Measurements from ENCODE around the gene TSPAN18. TPM values are rescaled to one million over a fixed set of nuclear protein-coding genes. Genes with fewer than 3 reads are reported as not detected.

Gene TSPAN18
- polyA plus RNA-seq (ENCODE audit: insufficient read length in 4 of 4), result 10 to 100 TPM; 53.1 to 61.4 (median 57.6) TPM

GRCh38 chr11:44726283-44727113, at the start of gene TSPAN18:
TSS of gene TSPAN18 (plus strand) at chr11:44726962. CDS start at chr11:44906417, 179,455 bp downstream.
- no peak for DNase-seq (ENCODE audit: low read depth in 4 of 4, low spot score in 3 of 4)

GRCh38 chr11:44680982-44681597, 45.7 kb upstream of the TSPAN18 start:
- no peak for DNase-seq (ENCODE audit: low read depth in 4 of 4, low spot score in 3 of 4)

DNA sequence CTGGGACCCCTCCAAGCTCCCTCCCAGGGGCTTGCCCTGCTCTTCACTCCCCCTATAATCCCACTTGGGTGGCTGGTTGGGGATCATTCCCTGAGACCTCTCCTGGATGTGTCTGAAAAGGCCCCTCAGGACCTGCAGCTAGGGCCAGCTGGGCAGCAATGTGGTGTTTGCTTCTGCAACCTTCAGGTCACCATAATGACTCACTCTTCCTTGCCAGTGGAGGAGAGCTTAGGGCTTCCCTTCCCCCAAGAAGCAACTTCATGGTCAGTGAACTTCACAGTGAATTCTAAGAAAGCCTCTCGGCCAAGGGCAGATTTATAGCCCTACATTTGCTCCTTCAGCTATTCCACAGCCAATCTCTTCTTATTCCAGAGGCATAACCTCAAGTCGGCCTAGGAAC, 45.1 kb upstream of the TSPAN18 start:
- DNase-seq (ENCODE audit: low read depth in 4 of 4, low spot score in 3 of 4), result no peak

- no peak for DNase-seq (ENCODE audit: low read depth in 4 of 4, low spot score in 3 of 4)
Observed at GRCh38 chr11:44684859-44685281, 41.9 kb upstream of the TSPAN18 start.

DNA sequence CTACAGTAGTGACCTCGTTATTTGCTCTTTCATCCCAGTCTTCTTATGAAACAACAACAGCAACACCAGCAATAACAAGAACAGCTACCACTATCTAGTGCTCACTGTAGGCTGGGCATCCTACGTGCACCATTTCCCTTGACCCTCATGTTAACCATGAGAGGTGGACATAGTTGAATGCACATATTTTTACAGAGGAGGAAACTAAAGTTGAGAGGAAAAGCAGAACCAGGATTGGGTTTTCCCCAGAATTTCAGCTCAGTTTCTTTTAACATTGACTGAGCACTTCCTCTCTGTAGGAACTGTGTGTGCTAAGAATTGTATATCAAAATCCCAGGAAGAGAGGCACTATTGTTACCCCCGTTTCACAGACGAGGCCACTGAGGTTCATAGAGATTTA, 39.4 kb upstream of the TSPAN18 start:
- no peak for DNase-seq (ENCODE audit: low read depth in 4 of 4, low spot score in 3 of 4)

DNA sequence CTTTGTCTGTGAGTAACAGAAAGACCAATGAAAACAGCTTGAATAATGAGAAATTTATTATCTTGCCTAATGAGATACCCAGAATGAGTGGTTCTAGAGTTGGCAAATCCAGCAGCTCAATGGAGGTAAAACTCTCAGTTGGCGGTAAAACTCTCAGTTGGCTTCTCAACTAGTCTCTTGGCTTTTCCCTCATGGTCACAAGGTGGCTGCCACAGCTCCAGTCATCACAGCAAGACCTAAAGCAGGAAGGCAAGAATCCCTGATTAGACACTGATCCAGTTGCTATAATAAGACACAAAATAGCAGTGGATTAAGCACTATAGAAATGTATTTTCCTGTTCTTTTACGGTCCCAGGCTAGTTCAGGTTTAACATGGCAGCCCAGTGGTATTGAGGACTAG, 37.5 kb upstream of the TSPAN18 start:
- no peak for DNase-seq (ENCODE audit: low read depth in 4 of 4, low spot score in 3 of 4)

- DNase-seq (ENCODE audit: low read depth in 4 of 4, low spot score in 3 of 4), result no peak
Observed at GRCh38 chr11:44690651-44691050, 36.1 kb upstream of the TSPAN18 start.

- DNase-seq (ENCODE audit: low read depth in 4 of 4, low spot score in 3 of 4), result no peak
Observed at GRCh38 chr11:44692460-44692859, 34.3 kb upstream of the TSPAN18 start.

- no peak for DNase-seq (ENCODE audit: low read depth in 4 of 4, low spot score in 3 of 4)
Observed at GRCh38 chr11:44693654-44694119, 33.1 kb upstream of the TSPAN18 start.

- DNase-seq (ENCODE audit: low read depth in 4 of 4, low spot score in 3 of 4), result no peak
Observed at GRCh38 chr11:44694443-44694842, 32.3 kb upstream of the TSPAN18 start.

GRCh38 chr11:44695169-44695833, 31.5 kb upstream of the TSPAN18 start:
- no peak for DNase-seq (ENCODE audit: low read depth in 4 of 4, low spot score in 3 of 4)

DNA sequence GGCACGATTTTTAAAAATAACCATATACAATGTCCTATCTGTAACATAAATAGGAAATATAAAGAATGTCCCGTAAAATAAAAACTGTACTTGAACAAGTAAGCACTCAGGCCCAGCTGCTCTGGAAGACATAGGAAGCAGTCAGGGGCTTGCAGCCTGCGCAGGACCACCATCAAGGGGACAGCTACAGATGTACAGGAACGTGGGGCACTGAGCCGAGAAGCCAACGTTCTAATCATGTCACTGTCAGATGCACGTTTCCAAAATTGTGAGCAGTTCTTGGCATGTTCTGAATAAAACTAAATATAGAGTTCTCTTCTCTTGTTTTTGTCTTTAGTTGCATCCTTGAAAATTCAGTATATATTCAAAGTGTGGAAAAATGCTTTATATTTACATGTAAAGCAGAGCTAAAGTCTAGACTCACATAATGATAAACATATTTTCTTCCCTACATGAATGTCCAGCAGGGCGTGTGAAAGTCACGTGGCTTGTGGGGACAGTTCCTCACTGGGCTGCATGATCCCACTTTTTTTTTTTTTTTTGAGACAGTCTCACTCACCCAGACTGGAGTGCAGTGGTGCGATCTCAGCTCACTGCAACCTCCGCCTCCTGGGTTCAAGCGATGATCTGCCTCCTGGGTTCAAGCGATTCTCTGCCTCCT, 28.4 kb upstream of the TSPAN18 start:
- DNase-seq (ENCODE audit: low read depth in 4 of 4, low spot score in 3 of 4), result no peak

- DNase-seq (ENCODE audit: low read depth in 4 of 4, low spot score in 3 of 4), result no peak
Observed at GRCh38 chr11:44699497-44700408, 27.0 kb upstream of the TSPAN18 start.

GRCh38 chr11:44701276-44701675, 25.5 kb upstream of the TSPAN18 start:
- DNase-seq (ENCODE audit: low read depth in 4 of 4, low spot score in 3 of 4), result no peak

DNA sequence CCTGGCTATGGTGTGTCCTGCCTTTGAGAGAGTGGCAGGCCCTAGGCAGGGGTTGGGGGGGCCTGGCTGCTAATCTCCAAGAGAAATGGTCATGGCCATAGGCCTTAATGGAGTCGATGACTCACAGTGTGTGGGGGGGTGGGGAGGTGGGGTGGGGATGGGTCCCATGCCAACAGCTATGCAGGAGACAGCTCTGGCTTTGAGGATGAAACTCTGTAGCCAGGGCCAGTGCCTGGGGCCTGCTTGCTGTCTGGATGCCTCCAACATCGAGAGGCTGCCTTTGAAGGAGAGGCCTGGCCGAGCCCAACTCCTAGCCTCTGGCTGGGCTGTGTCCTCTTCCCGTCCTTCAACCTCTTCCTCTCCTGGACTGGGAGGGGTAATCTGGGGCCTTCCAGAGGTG, 23.9 kb upstream of the TSPAN18 start:
- DNase-seq (ENCODE audit: low read depth in 4 of 4, low spot score in 3 of 4), result no peak

- no peak for DNase-seq (ENCODE audit: low read depth in 4 of 4, low spot score in 3 of 4)
Observed at GRCh38 chr11:44707094-44707493, 19.7 kb upstream of the TSPAN18 start.

DNA sequence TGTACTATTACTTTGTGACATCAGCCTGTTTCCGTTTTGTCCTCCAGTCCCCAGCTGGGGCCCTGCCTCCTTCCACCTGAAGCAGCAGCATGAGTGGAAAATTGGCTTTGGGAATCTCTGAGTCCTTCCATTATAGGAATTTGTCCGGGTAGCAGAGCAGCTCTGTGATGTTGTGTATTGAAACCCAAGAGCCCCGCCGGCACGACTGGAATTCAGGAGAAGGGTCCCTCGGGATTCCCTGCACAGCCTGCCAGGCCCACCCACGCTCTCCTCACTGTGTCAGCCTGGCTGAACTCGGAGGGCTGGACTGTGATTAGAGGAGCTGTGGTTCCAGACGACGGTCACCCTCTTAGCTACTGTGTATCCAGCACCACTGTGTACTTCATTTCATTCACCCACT, 18.8 kb upstream of the TSPAN18 start:
- DNase-seq (ENCODE audit: low read depth in 4 of 4, low spot score in 3 of 4), result no peak

DNA sequence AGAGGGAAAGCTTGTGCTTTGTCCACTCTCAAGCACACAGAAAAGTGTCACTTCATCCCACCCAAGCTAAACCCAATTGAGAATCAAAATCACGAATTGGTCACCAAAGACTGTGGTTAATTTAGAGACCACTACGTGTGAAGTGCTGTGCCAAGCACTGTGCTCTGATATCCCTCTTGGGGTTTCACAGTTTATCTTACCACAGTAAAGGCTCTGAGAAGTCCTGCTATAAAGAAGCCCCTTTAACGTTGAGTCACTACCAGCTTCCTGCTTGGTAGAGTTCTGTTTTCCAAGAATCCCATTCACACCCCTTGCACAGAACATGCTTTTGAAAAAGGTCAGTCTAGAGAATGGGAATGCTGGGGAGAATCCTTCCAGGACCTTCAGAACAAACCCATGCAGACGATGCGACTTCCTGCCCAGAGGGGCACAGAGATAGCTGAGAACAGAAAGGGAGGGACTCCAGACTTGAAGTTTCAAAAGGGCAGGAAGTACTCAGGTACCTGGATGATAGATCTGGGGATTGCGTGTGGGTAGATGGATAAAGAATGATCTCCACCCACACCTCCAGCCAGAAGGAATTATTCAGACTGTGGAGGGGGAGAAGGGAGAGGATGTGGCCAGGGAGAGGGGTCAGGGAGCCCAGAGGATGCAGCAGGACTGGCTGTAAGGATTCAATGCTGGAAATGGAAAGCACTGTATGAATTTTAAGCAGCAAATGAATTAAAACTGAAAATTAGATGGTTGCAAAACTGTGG, 18.1 kb upstream of the TSPAN18 start:
- no peak for DNase-seq (ENCODE audit: low read depth in 4 of 4, low spot score in 3 of 4)

DNA sequence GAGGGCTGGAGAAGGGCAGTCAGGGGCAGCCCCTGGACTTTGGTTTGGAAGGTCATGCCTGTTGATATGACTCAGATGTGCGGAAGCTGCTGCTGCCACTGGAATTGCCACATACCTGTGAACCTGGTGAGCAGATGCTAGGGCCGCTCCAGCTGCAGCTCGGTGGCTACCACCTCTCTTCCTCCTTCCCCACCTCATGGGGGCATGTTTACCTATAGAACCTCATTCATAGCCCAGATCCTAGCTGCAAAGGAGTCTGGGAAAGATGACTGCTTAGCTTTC, 17.5 kb upstream of the TSPAN18 start:
- no peak for DNase-seq (ENCODE audit: low read depth in 4 of 4, low spot score in 3 of 4)

All from right renal pelvis (tissue), 4 donors.